Activated CD4-positive, alpha-beta T cell treated with anti-CD3 and anti-CD28 coated beads, Interleukin-2, amount 10 ng/mL, durations not matched to agents 24 days and 14 days (primary cell): ENCODE data around the gene DOK4. TPM values are rescaled to one million over a fixed set of nuclear protein-coding genes. Genes with fewer than 3 reads are reported as not detected.

Experiments
- DNase-seq: peaks from one replicate; pipeline ENCODE4 v3.0.0; 2022
- H3K27ac Mint-ChIP-seq: one replicate; pipeline ENCODE4 v1.8.0; 2022; ENCODE audit warnings: mild to moderate bottlenecking, mixed read lengths
- H3K27me3 Mint-ChIP-seq: one replicate; pipeline ENCODE4 v1.8.0; 2022; ENCODE audit warnings: mixed read lengths
- H3K36me3 Mint-ChIP-seq: one replicate; pipeline ENCODE4 v1.8.0; 2022; ENCODE audit warnings: low read depth, mild to moderate bottlenecking, mixed read lengths
- H3K4me1 Mint-ChIP-seq: one replicate; pipeline ENCODE4 v1.8.0; 2021; ENCODE audit warnings: mixed read lengths
- H3K4me3 Mint-ChIP-seq: one replicate; pipeline ENCODE4 v1.8.0; 2022; ENCODE audit warnings: mild to moderate bottlenecking, moderate library complexity, mixed read lengths
- H3K9me3 Mint-ChIP-seq: one replicate; pipeline ENCODE4 v1.8.0; 2021; ENCODE audit warnings: mixed read lengths
- intact Hi-C: fragments of 100-400 bp; cut with micrococcal nuclease; formaldehyde crosslinking; loops from one replicate; pipeline ENCODE4 v1.15.1; 2023
- total RNA-seq: library from RNA; stranded (reverse); gene quantifications from 2 replicates; pipeline ENCODE4 v1.2.3, GENCODE V29; 2022

Gene DOK4
- total RNA-seq, 1 donor from 2014 or later: 4.3 TPM

- H3K27me3 Mint-ChIP-seq: no peaks in the 10 kb centered on the region
- intact Hi-C loops: no loop called here
- peak overlapping the region; percentile 57 for H3K27ac Mint-ChIP-seq
- H3K4me3 Mint-ChIP-seq: peak overlapping the region; percentile 84
- no peaks in the 10 kb centered on the region for H3K9me3 Mint-ChIP-seq
- DNase-seq: no peak
- H3K36me3 Mint-ChIP-seq: peaks cover 8% of the 10 kb centered on the region
- peaks cover 38% of the 10 kb centered on the region for H3K4me1 Mint-ChIP-seq
These were observed 42.5 kb upstream of the DOK4 start for GRCh38 chr16:57528499-57529390.

- H3K27me3 Mint-ChIP-seq: no peaks in the 10 kb centered on the region
- peaks cover 34% of the 10 kb centered on the region for H3K4me1 Mint-ChIP-seq
- no peaks in the 10 kb centered on the region for H3K9me3 Mint-ChIP-seq
- DNase-seq: no peak
- peaks cover 8% of the 10 kb centered on the region for H3K36me3 Mint-ChIP-seq
- no peak overlapping the region for H3K27ac Mint-ChIP-seq
- intact Hi-C loops: no loop called here
- no peak overlapping the region for H3K4me3 Mint-ChIP-seq
These were observed 41.5 kb upstream of the DOK4 start for GRCh38 chr16:57527610-57528360.

- no peaks in the 10 kb centered on the region for H3K27me3 Mint-ChIP-seq
- no peak overlapping the region for H3K4me3 Mint-ChIP-seq
- peaks cover 8% of the 10 kb centered on the region for H3K36me3 Mint-ChIP-seq
- no peaks in the 10 kb centered on the region for H3K9me3 Mint-ChIP-seq
- peaks cover 32% of the 10 kb centered on the region for H3K4me1 Mint-ChIP-seq
- no peak overlapping the region for H3K27ac Mint-ChIP-seq
- intact Hi-C loops: no loop called here
- no peak for DNase-seq
These were observed 40.7 kb upstream of the DOK4 start for GRCh38 chr16:57527027-57527426.

- Mint-ChIP-seq H3K27me3 (no peaks in the 10 kb centered on the region), H3K4me3 (no peak overlapping the region), H3K4me1 (peaks cover 27% of the 10 kb centered on the region), H3K27ac (no peak overlapping the region), H3K36me3 (peaks cover 8% of the 10 kb centered on the region), H3K9me3 (no peaks in the 10 kb centered on the region)
- intact Hi-C loops: no loop called here
- no peak for DNase-seq
These were observed 40.2 kb upstream of the DOK4 start for GRCh38 chr16:57526498-57526897.

GRCh38 chr16:57525761-57526160 is 39.5 kb upstream of the DOK4 start:
- peaks cover 8% of the 10 kb centered on the region for H3K36me3 Mint-ChIP-seq
- no peaks in the 10 kb centered on the region for H3K27me3 Mint-ChIP-seq
- peaks cover 20% of the 10 kb centered on the region for H3K4me1 Mint-ChIP-seq
- H3K9me3 Mint-ChIP-seq: no peaks in the 10 kb centered on the region
- intact Hi-C loops: no loop called here
- H3K4me3 Mint-ChIP-seq: no peak overlapping the region
- DNase-seq: no peak
- no peak overlapping the region for H3K27ac Mint-ChIP-seq

- H3K4me1 Mint-ChIP-seq: peaks cover 7% of the 10 kb centered on the region
- H3K36me3 Mint-ChIP-seq: peaks cover 2% of the 10 kb centered on the region
- H3K9me3 Mint-ChIP-seq: no peaks in the 10 kb centered on the region
- no peak overlapping the region for H3K27ac Mint-ChIP-seq
- no peak overlapping the region for H3K4me3 Mint-ChIP-seq
- no peak for DNase-seq
- H3K27me3 Mint-ChIP-seq: no peaks in the 10 kb centered on the region
- intact Hi-C loops: no loop called here
These were observed 36.7 kb upstream of the DOK4 start for GRCh38 chr16:57522960-57523359.

- peak; percentile 94 for DNase-seq
- peaks cover 7% of the 10 kb centered on the region for H3K4me1 Mint-ChIP-seq
- intact Hi-C loops: loop anchor here (1.0 to 2.0 kb wide), 4 partner anchors 44 to 220 kb away; partner anchors contain the start of gene POLR2C
- no peak overlapping the region for H3K4me3 Mint-ChIP-seq
- no peaks in the 10 kb centered on the region for H3K27me3 Mint-ChIP-seq
- no peaks in the 10 kb centered on the region for H3K9me3 Mint-ChIP-seq
- H3K27ac Mint-ChIP-seq: no peak overlapping the region
- peaks cover 6% of the 10 kb centered on the region for H3K36me3 Mint-ChIP-seq
These were observed 33.6 kb upstream of the DOK4 start for GRCh38 chr16:57519796-57520360.

GRCh38 chr16:57518922-57519321 is 32.6 kb upstream of the DOK4 start:
- intact Hi-C loops: loop anchor here (1.0 to 2.0 kb wide), 4 partner anchors 43 to 219 kb away; partner anchors contain the start of gene POLR2C
- Mint-ChIP-seq H3K27ac (no peak overlapping the region), H3K9me3 (no peaks in the 10 kb centered on the region), H3K36me3 (peaks cover 6% of the 10 kb centered on the region), H3K4me3 (no peak overlapping the region), H3K27me3 (no peaks in the 10 kb centered on the region), H3K4me1 (peaks cover 7% of the 10 kb centered on the region)
- DNase-seq: no peak

- Mint-ChIP-seq H3K27ac (no peak overlapping the region), H3K27me3 (no peaks in the 10 kb centered on the region), H3K4me1 (peaks cover 7% of the 10 kb centered on the region), H3K4me3 (no peak overlapping the region), H3K36me3 (peaks cover 6% of the 10 kb centered on the region), H3K9me3 (no peaks in the 10 kb centered on the region)
- intact Hi-C loops: loop anchor here (2.0 kb wide), 1 partner anchor 56 kb away; the partner anchor contains the start of gene POLR2C
- DNase-seq: no peak
These were observed 32.2 kb upstream of the DOK4 start for GRCh38 chr16:57518520-57518919.

GRCh38 chr16:57517397-57518367 is 31.4 kb upstream of the DOK4 start:
- no peaks in the 10 kb centered on the region for H3K9me3 Mint-ChIP-seq
- intact Hi-C loops: loop anchor here (2.0 kb wide), 1 partner anchor 55 kb away; the partner anchor contains the start of gene POLR2C

GRCh38 chr16:57516773-57517172 is 30.5 kb upstream of the DOK4 start:
- no peak overlapping the region for H3K27ac Mint-ChIP-seq
- intact Hi-C loops: no loop called here
- peaks cover 2% of the 10 kb centered on the region for H3K4me1 Mint-ChIP-seq
- DNase-seq: no peak
- no peak overlapping the region for H3K4me3 Mint-ChIP-seq
- no peaks in the 10 kb centered on the region for H3K27me3 Mint-ChIP-seq
- H3K9me3 Mint-ChIP-seq: no peaks in the 10 kb centered on the region
- peaks cover 8% of the 10 kb centered on the region for H3K36me3 Mint-ChIP-seq

More at GRCh38 chr16:57517397-57518367, 31.4 kb upstream of the DOK4 start:
- H3K36me3 Mint-ChIP-seq: peaks cover 6% of the 10 kb centered on the region
- no peak overlapping the region for H3K27ac Mint-ChIP-seq
- no peak overlapping the region for H3K4me3 Mint-ChIP-seq
- peaks cover 5% of the 10 kb centered on the region for H3K4me1 Mint-ChIP-seq
- H3K27me3 Mint-ChIP-seq: no peaks in the 10 kb centered on the region
- DNase-seq: no peak

- no peak overlapping the region for H3K4me3 Mint-ChIP-seq
- H3K4me1 Mint-ChIP-seq: peaks cover 2% of the 10 kb centered on the region
- H3K27me3 Mint-ChIP-seq: no peaks in the 10 kb centered on the region
- intact Hi-C loops: no loop called here
- peaks cover 8% of the 10 kb centered on the region for H3K36me3 Mint-ChIP-seq
- H3K9me3 Mint-ChIP-seq: no peaks in the 10 kb centered on the region
- DNase-seq: no peak
- no peak overlapping the region for H3K27ac Mint-ChIP-seq
These were observed 30.0 kb upstream of the DOK4 start for GRCh38 chr16:57516176-57516725.
